HG03575 (cell line): ENCODE results near the gene NDOR1.

Experiments used
- ATAC-seq: cut with Tn5 transposase; IDR thresholded peaks from one replicate; pipeline ENCODE4 v1.9.1; 2021; ENCODE audit not compliant: unreplicated experiment, insufficient number of reproducible peaks, low FRiP score; ENCODE audit errors: extremely low read depth

Gene NDOR1

DNA sequence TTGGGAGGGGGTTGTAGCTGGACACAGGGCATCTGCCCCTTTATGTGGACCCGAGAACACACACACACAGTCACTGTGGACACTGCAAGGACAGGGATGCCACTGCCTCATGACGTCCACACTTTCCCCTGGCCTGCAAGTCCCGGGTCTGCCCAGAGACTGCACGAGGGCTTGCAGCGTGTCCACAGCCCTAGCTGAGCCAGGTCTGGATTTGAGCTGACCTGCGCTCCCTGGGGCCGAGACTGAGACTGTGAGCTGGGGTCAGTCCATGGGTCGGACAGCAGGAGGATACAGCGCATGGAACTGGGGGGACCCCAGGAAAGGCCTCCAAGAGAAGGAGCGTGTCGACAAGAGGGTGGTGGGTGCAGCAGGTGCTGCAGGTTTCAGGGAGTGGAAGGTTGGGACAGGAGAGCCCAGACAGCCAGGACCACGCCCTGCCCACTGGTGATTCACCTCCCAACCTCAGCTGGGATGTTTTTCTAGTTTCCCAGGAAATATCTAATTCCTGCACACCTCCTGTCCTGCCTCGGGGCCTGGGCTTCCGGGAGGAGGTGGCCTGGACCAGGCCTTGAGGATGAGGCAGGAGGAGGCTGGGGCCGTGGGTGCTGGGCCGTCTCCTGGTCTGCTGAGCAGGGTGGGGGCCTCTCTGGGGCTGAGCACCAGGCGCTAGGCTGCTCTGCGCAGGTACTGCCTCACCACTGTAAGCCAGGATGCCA is 21.0 kb downstream of the NDOR1 start:
- no peak for ATAC-seq

GRCh38 chr9:137227054-137227852 is 21.8 kb downstream of the NDOR1 start, which contains the start of gene RNF224:
TSS of gene RNF224 (plus strand) at chr9:137227502. CDS start at chr9:137228336, 834 bp downstream.
- ATAC-seq: no peak

GRCh38 chr9:137227853-137228505 is 22.5 kb downstream of the NDOR1 start:
- ATAC-seq: no peak

DNA sequence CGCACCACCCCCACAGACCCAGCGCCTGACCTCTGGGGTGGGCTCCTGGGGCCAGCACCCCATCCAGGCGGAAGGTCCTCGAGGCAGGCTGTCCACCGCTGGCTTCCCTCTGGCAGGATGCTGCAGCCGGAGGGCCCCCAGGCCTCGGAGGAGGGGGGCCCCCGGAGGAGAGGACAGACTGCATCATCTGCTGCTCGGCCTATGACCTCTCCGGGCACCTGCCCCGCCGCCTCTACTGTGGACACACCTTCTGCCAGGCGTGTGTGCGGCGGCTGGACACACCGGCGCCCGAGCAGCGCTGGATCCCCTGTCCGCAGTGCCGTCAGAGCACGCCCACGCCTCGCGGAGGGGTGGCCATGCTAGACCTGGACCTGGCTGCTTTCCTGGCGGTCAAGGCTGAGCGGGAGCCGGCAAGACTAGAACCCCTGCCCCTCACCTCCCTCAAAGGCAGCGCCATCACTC is 23.0 kb downstream of the NDOR1 start:
- ATAC-seq: no peak

GRCh38 chr9:137228968-137229896 is 23.7 kb downstream of the NDOR1 start:
- ATAC-seq: no peak

DNA sequence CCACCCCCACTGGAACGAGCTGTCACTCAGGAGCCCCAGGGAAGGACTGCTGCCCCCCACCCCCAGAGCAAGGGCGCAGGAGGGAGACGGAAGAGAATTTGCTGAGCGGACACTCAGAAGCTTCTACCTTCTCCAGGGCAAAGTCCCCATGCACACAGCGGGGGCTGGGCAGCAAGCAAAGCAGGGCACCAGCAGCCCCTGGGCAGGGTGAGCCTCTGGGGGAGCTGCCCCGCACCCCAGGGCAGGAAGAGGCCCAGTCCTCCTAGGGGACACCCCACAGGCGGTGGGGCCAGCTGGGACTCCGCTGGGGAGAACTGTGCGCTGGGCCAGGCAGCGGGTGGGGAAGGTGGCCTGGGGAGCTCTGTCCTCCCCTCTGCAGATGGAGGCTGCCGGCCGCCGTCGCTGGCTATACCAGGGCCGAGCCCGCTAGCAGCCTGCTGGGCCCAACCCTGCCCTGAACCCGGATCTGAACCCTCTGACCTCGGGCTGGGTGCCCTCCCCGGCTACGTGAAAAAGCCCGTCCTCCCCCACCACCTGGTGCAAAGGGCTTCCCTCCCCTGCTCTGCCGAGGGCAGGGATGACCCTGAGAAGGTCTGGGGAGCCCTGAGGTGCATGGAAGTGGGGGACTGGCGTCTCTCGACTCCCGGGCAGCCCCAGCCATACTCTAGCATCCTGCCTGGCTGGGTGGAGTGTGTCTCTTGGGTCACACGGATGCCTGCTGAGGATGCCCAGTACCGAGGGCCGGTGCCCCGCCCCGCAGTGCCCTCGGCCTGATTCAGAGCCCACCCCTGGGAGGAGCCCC is 24.6 kb downstream of the NDOR1 start:
- ATAC-seq: no peak

- no peak for ATAC-seq
Measured at GRCh38 chr9:137230705-137231371, 25.3 kb downstream of the NDOR1 start, which contains the start of gene SLC34A3. TSS of gene SLC34A3 (plus strand) at chr9:137230901. CDS start at chr9:137231703, 802 bp downstream.

DNA sequence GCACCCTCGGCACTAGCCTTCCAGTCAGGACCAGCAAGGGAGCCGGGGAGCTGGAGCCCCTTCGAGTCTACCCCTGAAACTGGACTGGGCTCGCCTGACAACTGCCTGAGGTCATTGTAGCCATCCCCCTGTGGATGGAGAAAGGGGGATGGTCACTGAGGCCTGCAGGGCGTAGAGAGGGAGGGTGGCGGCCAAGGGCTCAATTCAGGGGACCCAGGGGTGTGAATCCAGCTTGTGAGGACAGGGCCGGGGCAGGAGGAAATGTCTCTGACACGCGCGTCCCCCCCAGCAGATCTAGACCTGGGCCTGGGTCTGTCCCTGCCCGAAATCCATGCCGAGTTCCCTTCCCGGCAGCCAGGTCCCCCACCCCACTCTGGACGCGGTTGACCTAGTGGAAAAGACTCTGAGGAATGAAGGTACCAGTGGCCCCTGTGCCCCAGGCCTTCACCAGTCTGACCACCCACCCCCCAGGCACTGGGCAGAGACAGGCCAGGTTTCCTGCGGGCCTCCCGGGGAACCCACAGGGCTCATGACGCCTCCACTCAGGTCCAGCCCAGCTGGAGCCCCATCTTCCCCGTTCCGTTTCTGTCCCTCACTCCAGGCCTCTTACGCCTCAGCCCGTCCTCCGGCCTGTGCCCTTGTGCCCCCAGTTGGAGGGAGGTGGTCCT is 26.0 kb downstream of the NDOR1 start:
- ATAC-seq: no peak

GRCh38 chr9:137232101-137232500 is 26.6 kb downstream of the NDOR1 start:
- ATAC-seq: no peak

DNA sequence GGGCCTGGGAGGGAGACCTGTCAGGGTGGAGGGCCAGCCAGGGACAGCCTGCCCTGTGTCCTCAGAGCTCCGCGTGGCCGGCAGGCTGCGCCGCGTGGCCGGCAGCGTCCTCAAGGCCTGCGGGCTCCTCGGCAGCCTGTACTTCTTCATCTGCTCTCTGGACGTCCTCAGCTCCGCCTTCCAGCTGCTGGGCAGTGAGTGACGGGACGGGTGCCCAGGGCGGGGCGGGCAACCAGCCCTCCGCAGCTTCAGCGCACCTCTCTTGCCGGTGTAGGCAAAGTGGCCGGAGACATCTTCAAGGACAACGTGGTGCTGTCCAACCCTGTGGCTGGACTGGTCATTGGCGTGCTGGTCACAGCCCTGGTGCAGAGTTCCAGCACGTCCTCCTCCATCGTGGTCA is 27.0 kb downstream of the NDOR1 start:
- no peak for ATAC-seq

GRCh38 chr9:137233143-137233980 is 27.9 kb downstream of the NDOR1 start:
- no peak for ATAC-seq

DNA sequence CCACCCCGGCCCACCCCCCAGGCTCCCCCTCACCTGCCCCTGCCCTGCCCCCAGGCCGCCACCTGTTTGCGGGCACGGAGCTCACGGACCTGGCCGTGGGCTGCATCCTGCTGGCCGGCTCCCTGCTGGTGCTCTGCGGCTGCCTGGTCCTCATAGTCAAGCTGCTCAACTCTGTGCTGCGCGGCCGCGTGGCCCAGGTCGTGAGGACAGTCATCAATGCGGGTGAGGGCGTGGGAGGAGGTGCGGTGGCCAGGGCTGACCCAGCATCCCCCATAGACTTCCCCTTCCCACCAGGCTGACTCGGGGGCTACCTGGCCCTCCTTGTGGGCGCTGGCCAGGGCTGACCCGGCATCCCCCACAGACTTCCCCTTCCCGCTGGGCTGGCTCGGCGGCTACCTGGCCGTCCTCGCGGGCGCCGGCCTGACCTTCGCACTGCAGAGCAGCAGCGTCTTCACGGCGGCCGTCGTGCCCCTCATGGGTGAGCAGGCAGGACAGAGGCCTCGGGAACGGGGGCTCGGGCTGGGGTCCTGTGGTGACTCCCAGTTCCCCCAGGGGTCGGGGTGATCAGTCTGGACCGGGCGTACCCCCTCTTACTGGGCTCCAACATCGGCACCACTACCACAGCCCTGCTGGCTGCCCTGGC is 28.7 kb downstream of the NDOR1 start:
- ATAC-seq: no peak

DNA sequence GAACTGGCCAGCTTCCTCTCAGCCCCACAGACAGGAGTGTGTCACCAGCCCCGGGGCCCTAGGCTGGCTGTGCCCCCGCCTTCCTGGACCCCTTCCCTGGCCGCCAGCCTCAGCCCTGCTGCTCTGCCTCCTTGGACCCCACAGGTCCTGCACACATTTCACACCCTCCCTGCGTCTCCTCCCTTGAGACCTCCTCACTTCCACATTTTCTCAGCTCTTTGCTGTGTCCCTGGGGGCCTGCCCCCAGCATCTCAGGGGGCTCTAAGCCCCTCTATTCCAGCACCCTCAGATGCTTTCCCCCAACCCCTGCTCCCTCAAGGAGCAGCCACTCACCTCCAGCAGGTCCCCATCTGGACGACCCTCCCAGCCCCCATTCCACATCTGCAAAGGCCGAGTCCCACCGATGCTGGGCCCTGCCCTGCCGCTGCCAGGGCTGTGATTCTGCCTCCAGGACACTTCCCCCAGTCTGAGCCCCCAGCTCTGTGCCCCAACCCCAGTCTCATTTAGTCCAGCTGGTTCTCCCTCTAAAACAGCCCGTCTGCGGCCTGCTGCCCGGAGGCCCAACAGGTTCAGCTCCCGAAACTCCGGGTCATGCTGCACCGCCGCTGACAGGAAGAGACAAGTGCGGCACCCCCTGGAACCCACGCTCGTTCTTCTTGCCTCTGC is 29.4 kb downstream of the NDOR1 start:
- ATAC-seq: no peak

- ATAC-seq: no peak
Measured at GRCh38 chr9:137235424-137236237, 30.1 kb downstream of the NDOR1 start.
